ENCODE data around the gene TREH.
"Not testable (repeated sequence)": the region's sequence is repeated elsewhere in the genome, so short reads cannot be mapped to it uniquely, and the experiment has no call there.

Gene TREH, protein sequence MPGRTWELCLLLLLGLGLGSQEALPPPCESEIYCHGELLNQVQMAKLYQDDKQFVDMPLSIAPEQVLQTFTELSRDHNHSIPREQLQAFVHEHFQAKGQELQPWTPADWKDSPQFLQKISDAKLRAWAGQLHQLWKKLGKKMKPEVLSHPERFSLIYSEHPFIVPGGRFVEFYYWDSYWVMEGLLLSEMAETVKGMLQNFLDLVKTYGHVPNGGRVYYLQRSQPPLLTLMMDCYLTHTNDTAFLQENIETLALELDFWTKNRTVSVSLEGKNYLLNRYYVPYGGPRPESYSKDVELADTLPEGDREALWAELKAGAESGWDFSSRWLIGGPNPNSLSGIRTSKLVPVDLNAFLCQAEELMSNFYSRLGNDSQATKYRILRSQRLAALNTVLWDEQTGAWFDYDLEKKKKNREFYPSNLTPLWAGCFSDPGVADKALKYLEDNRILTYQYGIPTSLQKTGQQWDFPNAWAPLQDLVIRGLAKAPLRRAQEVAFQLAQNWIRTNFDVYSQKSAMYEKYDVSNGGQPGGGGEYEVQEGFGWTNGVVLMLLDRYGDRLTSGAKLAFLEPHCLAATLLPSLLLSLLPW

GRCh38 chr11:118679483-118679882 is at the start of gene TREH:
Gene TREH, minus strand, starts transcription at chr11:118679650. Its CDS starts 23 bp downstream, at chr11:118679627.
- DNase-seq (ENCODE audit: low read depth, low spot score), result no peak
- H3K36me3 ChIP-seq (ENCODE audit: control insufficient read depth, insufficient read depth, low read length), result no peaks in the 10 kb centered on the region
- no peaks in the 10 kb centered on the region; the same call in 1 of the 2 replicates for H3K9me3 ChIP-seq (ENCODE audit: control insufficient read depth, insufficient read depth, low read length)
- no peaks in the 10 kb centered on the region for H3K27me3 ChIP-seq (ENCODE audit: control insufficient read depth, insufficient read depth, low read length)
- no peaks in the 10 kb centered on the region for H3K4me1 ChIP-seq (ENCODE audit: control insufficient read depth, insufficient read depth, low read length)
- no CpG with 5 or more reads among the region's 5 CpGs for WGBS (ENCODE audit: insufficient coverage, insufficient read length)
- no peak within 1 kb of the TSS for H3K4me3 ChIP-seq (ENCODE audit: low read length)
- H3K27ac ChIP-seq (ENCODE audit: low read length), result no peak within 1 kb of the TSS

DNA sequence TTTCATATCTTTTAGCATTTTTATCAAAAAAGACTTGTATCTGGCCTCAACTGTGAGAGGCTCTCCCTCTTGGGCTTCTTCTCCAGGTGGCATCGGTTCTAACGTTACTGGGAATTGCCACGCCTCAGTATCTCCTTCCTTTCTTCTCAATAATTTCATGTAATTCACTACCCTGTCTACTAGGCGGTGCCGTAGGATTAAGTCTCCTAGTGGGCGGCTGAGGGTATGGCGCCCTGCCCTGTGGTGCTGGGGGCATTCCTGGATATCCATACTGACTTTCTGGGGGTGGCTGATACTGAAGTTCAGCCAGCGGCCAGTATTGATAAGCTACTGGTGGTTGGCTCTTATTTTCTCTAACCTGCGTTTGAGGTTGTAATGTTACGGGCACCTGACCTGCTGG is 48.7 kb upstream of the TREH start:
- H3K27me3 ChIP-seq (ENCODE audit: control insufficient read depth, insufficient read depth, low read length); H3K27ac ChIP-seq (ENCODE audit: low read length); DNase-seq (ENCODE audit: low read depth, low spot score); H3K36me3 ChIP-seq (ENCODE audit: control insufficient read depth, insufficient read depth, low read length); H3K4me3 ChIP-seq (ENCODE audit: low read length); H3K4me1 ChIP-seq (ENCODE audit: control insufficient read depth, insufficient read depth, low read length); H3K9me3 ChIP-seq (ENCODE audit: control insufficient read depth, insufficient read depth, low read length): not testable (repeated sequence)
- WGBS (ENCODE audit: insufficient coverage, insufficient read length), result no CpG with 5 or more reads among the region's 10 CpGs

- not testable (repeated sequence) for H3K4me3 ChIP-seq (ENCODE audit: low read length); DNase-seq (ENCODE audit: low read depth, low spot score); H3K36me3 ChIP-seq (ENCODE audit: control insufficient read depth, insufficient read depth, low read length); H3K9me3 ChIP-seq (ENCODE audit: control insufficient read depth, insufficient read depth, low read length); H3K27me3 ChIP-seq (ENCODE audit: control insufficient read depth, insufficient read depth, low read length); H3K4me1 ChIP-seq (ENCODE audit: control insufficient read depth, insufficient read depth, low read length); H3K27ac ChIP-seq (ENCODE audit: low read length)
- no CpG with 5 or more reads among the region's 2 CpGs for WGBS (ENCODE audit: insufficient coverage, insufficient read length)
Observed at GRCh38 chr11:118727721-118728066, 48.2 kb upstream of the TREH start.

DNA sequence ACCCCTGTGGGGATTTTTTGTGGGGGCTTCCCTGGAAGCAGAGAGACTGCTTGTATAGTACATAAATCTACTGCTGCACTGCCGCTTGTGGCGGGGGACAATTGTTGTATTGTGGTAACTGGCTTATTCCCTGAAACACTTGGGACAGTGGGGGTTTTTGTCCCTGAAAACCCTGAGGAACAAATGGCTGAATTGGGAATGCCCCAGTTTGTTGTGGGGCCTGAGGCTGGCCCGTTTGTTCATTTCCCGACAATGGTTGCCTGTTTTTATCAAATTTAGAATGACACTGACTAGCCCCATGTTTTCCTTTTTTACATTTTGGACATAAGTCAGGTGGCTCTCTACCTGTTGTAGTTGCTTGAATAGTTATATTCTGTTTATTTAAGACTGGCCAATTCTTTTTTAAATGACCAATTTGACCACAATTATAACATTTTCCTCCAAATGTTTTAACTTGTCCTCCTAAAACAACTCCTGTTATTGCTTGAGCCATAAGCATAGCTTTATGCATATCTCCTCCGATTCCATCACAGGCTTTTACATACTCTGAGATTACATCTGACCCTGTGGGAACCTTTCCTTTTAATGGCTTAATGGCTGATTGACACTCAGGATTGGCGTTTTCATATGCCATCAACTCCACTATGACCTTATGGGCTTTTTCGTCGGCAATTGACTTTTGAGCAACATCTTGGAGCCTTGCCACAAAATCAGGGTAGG is 47.7 kb upstream of the TREH start:
- not testable (repeated sequence) for H3K9me3 ChIP-seq (ENCODE audit: control insufficient read depth, insufficient read depth, low read length); H3K4me1 ChIP-seq (ENCODE audit: control insufficient read depth, insufficient read depth, low read length); DNase-seq (ENCODE audit: low read depth, low spot score); H3K27ac ChIP-seq (ENCODE audit: low read length); H3K4me3 ChIP-seq (ENCODE audit: low read length); H3K27me3 ChIP-seq (ENCODE audit: control insufficient read depth, insufficient read depth, low read length); H3K36me3 ChIP-seq (ENCODE audit: control insufficient read depth, insufficient read depth, low read length)
- no CpG with 5 or more reads among the region's 8 CpGs for WGBS (ENCODE audit: insufficient coverage, insufficient read length)

DNA sequence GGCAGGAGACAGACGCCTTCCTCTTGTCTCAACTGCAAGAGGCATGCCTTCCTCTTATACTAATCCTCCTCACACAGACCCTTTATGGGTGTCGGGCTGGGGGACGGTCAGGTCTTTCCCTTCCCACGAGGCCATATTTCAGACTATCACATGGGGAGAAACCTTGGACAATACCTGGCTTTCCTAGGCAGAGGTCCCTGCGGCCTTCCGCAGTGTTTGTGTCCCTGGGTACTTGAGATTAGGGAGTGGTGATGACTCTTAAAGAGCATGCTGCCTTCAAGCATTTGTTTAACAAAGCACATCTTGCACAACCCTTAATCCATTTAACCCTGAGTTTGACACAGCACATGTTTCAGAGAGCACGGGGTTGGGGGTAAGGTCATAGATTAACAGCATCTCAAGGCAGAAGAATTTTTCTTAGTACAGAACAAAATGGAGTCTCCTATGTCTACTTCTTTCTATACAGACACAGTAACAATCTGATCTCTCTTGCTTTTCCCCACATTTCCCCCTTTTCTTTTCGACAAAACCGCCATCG is 42.1 kb upstream of the TREH start:
- not testable (repeated sequence) for H3K27me3 ChIP-seq (ENCODE audit: control insufficient read depth, insufficient read depth, low read length); H3K4me1 ChIP-seq (ENCODE audit: control insufficient read depth, insufficient read depth, low read length); DNase-seq (ENCODE audit: low read depth, low spot score); H3K9me3 ChIP-seq (ENCODE audit: control insufficient read depth, insufficient read depth, low read length); H3K36me3 ChIP-seq (ENCODE audit: control insufficient read depth, insufficient read depth, low read length); H3K27ac ChIP-seq (ENCODE audit: low read length); H3K4me3 ChIP-seq (ENCODE audit: low read length)
- no CpG with 5 or more reads among the region's 10 CpGs for WGBS (ENCODE audit: insufficient coverage, insufficient read length)

GRCh38 chr11:118720740-118721139 is 41.3 kb upstream of the TREH start:
- peak overlapping the region; percentile 33; the same call in 1 of the 2 replicates for H3K4me3 ChIP-seq (ENCODE audit: low read length)
- not testable (repeated sequence) for H3K36me3 ChIP-seq (ENCODE audit: control insufficient read depth, insufficient read depth, low read length); H3K4me1 ChIP-seq (ENCODE audit: control insufficient read depth, insufficient read depth, low read length); H3K27ac ChIP-seq (ENCODE audit: low read length); DNase-seq (ENCODE audit: low read depth, low spot score); H3K27me3 ChIP-seq (ENCODE audit: control insufficient read depth, insufficient read depth, low read length); H3K9me3 ChIP-seq (ENCODE audit: control insufficient read depth, insufficient read depth, low read length)
- WGBS (ENCODE audit: insufficient coverage, insufficient read length), result no CpG with 5 or more reads among the region's 9 CpGs

DNA sequence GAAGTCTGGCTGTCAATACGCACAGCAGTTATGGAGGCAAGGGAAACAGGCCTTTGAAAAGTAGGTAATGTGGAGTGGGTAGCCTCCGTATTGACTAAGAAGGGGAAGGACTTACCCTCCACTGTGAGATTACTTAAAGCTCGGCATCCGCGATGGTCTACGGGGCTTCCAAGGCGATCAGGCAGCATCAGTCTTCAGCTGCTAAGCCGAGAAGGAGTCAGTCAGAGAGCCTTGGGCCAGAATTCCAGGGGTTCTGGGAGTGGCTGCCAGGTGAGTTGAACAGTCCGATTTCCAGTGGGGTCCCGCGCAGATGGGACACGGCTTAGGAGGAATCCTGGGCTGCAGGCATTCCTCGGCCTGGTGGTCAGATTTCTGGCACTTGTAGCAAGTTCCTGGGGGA is 40.6 kb upstream of the TREH start:
- peak overlapping the region; percentile 30; the same call in 1 of the 2 replicates for H3K4me3 ChIP-seq (ENCODE audit: low read length)
- H3K36me3 ChIP-seq (ENCODE audit: control insufficient read depth, insufficient read depth, low read length), result not testable (repeated sequence)
- no CpG with 5 or more reads among the region's 13 CpGs for WGBS (ENCODE audit: insufficient coverage, insufficient read length)

GRCh38 chr11:118718562-118718961 is 39.1 kb upstream of the TREH start:
- WGBS (ENCODE audit: insufficient coverage, insufficient read length), result no CpG with 5 or more reads among the region's 7 CpGs
- H3K4me1 ChIP-seq (ENCODE audit: control insufficient read depth, insufficient read depth, low read length); H3K27me3 ChIP-seq (ENCODE audit: control insufficient read depth, insufficient read depth, low read length); H3K36me3 ChIP-seq (ENCODE audit: control insufficient read depth, insufficient read depth, low read length); H3K4me3 ChIP-seq (ENCODE audit: low read length); DNase-seq (ENCODE audit: low read depth, low spot score); H3K9me3 ChIP-seq (ENCODE audit: control insufficient read depth, insufficient read depth, low read length); H3K27ac ChIP-seq (ENCODE audit: low read length): not testable (repeated sequence)

More for the DNA sequence above, 40.6 kb upstream of the TREH start:
- not testable (repeated sequence) for H3K9me3 ChIP-seq (ENCODE audit: control insufficient read depth, insufficient read depth, low read length); H3K27me3 ChIP-seq (ENCODE audit: control insufficient read depth, insufficient read depth, low read length); H3K4me1 ChIP-seq (ENCODE audit: control insufficient read depth, insufficient read depth, low read length); H3K27ac ChIP-seq (ENCODE audit: low read length); DNase-seq (ENCODE audit: low read depth, low spot score)

GRCh38 chr11:118717733-118718132 is 38.3 kb upstream of the TREH start:
- not testable (repeated sequence) for H3K27me3 ChIP-seq (ENCODE audit: control insufficient read depth, insufficient read depth, low read length); H3K27ac ChIP-seq (ENCODE audit: low read length); H3K4me1 ChIP-seq (ENCODE audit: control insufficient read depth, insufficient read depth, low read length); H3K36me3 ChIP-seq (ENCODE audit: control insufficient read depth, insufficient read depth, low read length); H3K4me3 ChIP-seq (ENCODE audit: low read length); H3K9me3 ChIP-seq (ENCODE audit: control insufficient read depth, insufficient read depth, low read length); DNase-seq (ENCODE audit: low read depth, low spot score)
- WGBS (ENCODE audit: insufficient coverage, insufficient read length), result no CpG with 5 or more reads among the region's 4 CpGs

DNA sequence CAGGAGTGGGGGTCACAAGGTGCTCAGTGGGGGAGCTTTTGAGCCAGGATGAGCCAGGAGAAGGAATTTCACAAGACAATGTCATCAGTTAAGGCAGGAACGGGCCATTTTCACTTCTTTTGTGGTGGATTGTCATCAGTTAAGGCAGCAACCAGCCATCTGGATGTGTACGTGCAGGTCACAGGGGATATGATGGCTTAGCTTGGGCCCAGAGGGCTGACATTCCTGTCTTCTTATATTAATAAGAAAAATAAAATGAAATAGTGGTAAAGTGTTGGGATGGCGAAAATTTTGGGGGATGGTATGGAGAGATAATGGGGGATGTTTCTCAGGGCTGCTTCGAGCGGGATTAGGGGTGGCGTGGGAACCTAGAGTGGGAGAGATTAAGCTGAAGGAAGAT is 37.8 kb upstream of the TREH start:
- DNase-seq (ENCODE audit: low read depth, low spot score), result not testable (repeated sequence)

More for the DNA sequence above, 37.8 kb upstream of the TREH start:
- not testable (repeated sequence) for H3K27me3 ChIP-seq (ENCODE audit: control insufficient read depth, insufficient read depth, low read length); H3K9me3 ChIP-seq (ENCODE audit: control insufficient read depth, insufficient read depth, low read length); H3K4me1 ChIP-seq (ENCODE audit: control insufficient read depth, insufficient read depth, low read length); H3K36me3 ChIP-seq (ENCODE audit: control insufficient read depth, insufficient read depth, low read length); H3K27ac ChIP-seq (ENCODE audit: low read length); H3K4me3 ChIP-seq (ENCODE audit: low read length)
- WGBS (ENCODE audit: insufficient coverage, insufficient read length), result 100% methylated on average over 1 of the region's 6 CpGs
